IMR-90 (cell line): Measurements from ENCODE around the gene HADHA. TPM values are rescaled to one million over a fixed set of nuclear protein-coding genes. Genes with fewer than 3 reads are reported as not detected.

Experiments used
- ATAC-seq: fragments of 200-7000 bp; cut with Tn5 transposase; 2 replicates; pipeline ENCODE4 v1.9.1; 2020; ENCODE audit warnings: low read depth, mild to moderate bottlenecking, moderate library complexity
- BruUV-seq: library from RNA; stranded (reverse); fragments of 400-500 nt; replicated peaks from 2 replicates; lab custom pipeline; 2021; lab: Mats Ljungman, UMichigan
- CTCF ChIA-PET: fragments of 300-600 bp; formaldehyde crosslinking; extraction: SDS; loops from one replicate; lab custom pipeline; 2021; ENCODE audit warnings: antibody characterized with exemption; lab: Yijun Ruan, JAX
- POLR2A ChIA-PET: fragments of 300-600 bp; sonication (Branson Sonifier 250); formaldehyde crosslinking; loops from one replicate; lab custom pipeline; 2022; ENCODE audit warnings: antibody characterized with exemption; ENCODE audit not compliant: unreplicated experiment; lab: Charles Lee
- DNase-seq: peaks from one replicate; pipeline ENCODE4 v3.0.0; 2013
- H2AFZ ChIP-seq: replicated peaks from 2 replicates; pipeline ENCODE3; 2013; ENCODE audit warnings: low read length, mild to moderate bottlenecking; ENCODE audit not compliant: poor library complexity
- H2AK5ac ChIP-seq: 2 replicates; pipeline ENCODE4 v1.6.1; 2013; ENCODE audit warnings: low read depth, low read length, inconsistent platforms
- H2AK9ac ChIP-seq: replicated peaks from 2 replicates; pipeline ENCODE3; 2013; ENCODE audit warnings: mild to moderate bottlenecking, low read depth, low read length, moderate library complexity; ENCODE audit not compliant: poor library complexity
- H2BK120ac ChIP-seq: 2 replicates; pipeline ENCODE4 v1.6.1; 2013; ENCODE audit warnings: low read depth, low read length, inconsistent platforms
- H2BK15ac ChIP-seq: 3 replicates; pipeline ENCODE4 v1.6.1; 2013; ENCODE audit warnings: low read depth, low read length, inconsistent platforms
- H2BK20ac ChIP-seq: 2 replicates; pipeline ENCODE4 v1.6.1; 2013; ENCODE audit warnings: low read depth, mild to moderate bottlenecking, inconsistent platforms, low read length, moderate library complexity
- H2BK5ac ChIP-seq: 2 replicates; pipeline ENCODE4 v1.6.1; 2013; ENCODE audit warnings: mild to moderate bottlenecking, low read depth, low read length, inconsistent platforms; ENCODE audit not compliant: poor library complexity, severe bottlenecking
- H3K14ac ChIP-seq: replicated peaks from 2 replicates; pipeline ENCODE4 v1.6.1; 2013; ENCODE audit warnings: low read depth, low read length, inconsistent platforms
- H3K18ac ChIP-seq: 2 replicates; pipeline ENCODE4 v1.6.1; 2013; ENCODE audit warnings: low read depth, low read length, control low read depth
- H3K23ac ChIP-seq: 2 replicates; pipeline ENCODE4 v1.6.1; 2013; ENCODE audit warnings: low read depth, low read length, inconsistent platforms
- H3K27ac ChIP-seq: 2 replicates; pipeline ENCODE4 v1.5.1; 2013; ENCODE audit warnings: mild to moderate bottlenecking, control low read depth, low read length; ENCODE audit not compliant: insufficient read depth
- H3K27me3 ChIP-seq: 2 replicates; pipeline ENCODE4 v1.6.1; 2013; ENCODE audit warnings: low read length; ENCODE audit not compliant: control insufficient read depth, insufficient read depth
- H3K36me3 ChIP-seq: 2 replicates; pipeline ENCODE4 v1.6.1; 2013; ENCODE audit warnings: low read length, mixed read lengths; ENCODE audit not compliant: control insufficient read depth, insufficient read depth
- H3K4ac ChIP-seq: 2 replicates; pipeline ENCODE4 v1.6.1; 2013; ENCODE audit warnings: low read depth, low read length, inconsistent platforms
- H3K4me1 ChIP-seq: 2 replicates; pipeline ENCODE4 v1.6.1; 2013; ENCODE audit warnings: low read length, mixed read lengths; ENCODE audit not compliant: control insufficient read depth, insufficient read depth
- H3K4me2 ChIP-seq: 2 replicates; pipeline ENCODE4 v1.6.1; 2013; ENCODE audit warnings: low read depth, mild to moderate bottlenecking, control low read depth, low read length, moderate library complexity
- H3K4me3 ChIP-seq: 2 replicates; pipeline ENCODE4 v1.5.1; 2013; ENCODE audit warnings: low read depth, mild to moderate bottlenecking, control low read depth, low read length, moderate library complexity; ENCODE audit not compliant: insufficient read depth
- H3K56ac ChIP-seq: 2 replicates; pipeline ENCODE4 v1.6.1; 2013; ENCODE audit warnings: low read length, inconsistent platforms; ENCODE audit not compliant: insufficient read depth; ENCODE audit errors: extremely low read depth
- H3K79me1 ChIP-seq, 2 experiments: 2 replicates each; pipeline ENCODE4 v1.6.1; 2013; ENCODE audit warnings: low read length in 2 of 2, inconsistent platforms in 1 of 2, low read depth in 1 of 2
- H3K9ac ChIP-seq: 2 replicates; pipeline ENCODE4 v1.6.1; 2013; ENCODE audit warnings: low read depth, low read length, control low read depth
- H3K9me1 ChIP-seq: 2 replicates; pipeline ENCODE4 v1.6.1; 2013; ENCODE audit warnings: low read length, inconsistent platforms; ENCODE audit not compliant: insufficient read depth
- H3K9me3 ChIP-seq: 2 replicates; pipeline ENCODE4 v1.6.1; 2013; ENCODE audit warnings: low read length; ENCODE audit not compliant: control insufficient read depth, insufficient read depth
- H4K20me1 ChIP-seq: 2 replicates; pipeline ENCODE4 v1.6.1; 2013; ENCODE audit warnings: low read length, inconsistent platforms; ENCODE audit not compliant: insufficient read depth
- H4K5ac ChIP-seq: 2 replicates; pipeline ENCODE4 v1.6.1; 2013; ENCODE audit warnings: mild to moderate bottlenecking, low read depth, low read length, control low read depth
- H4K8ac ChIP-seq, 2 experiments: 2 replicates each; pipeline ENCODE4 v1.6.1; 2013; ENCODE audit warnings: low read depth in 2 of 2, low read length in 2 of 2, control low read depth in 1 of 2, inconsistent platforms in 1 of 2
- H4K91ac ChIP-seq: 2 replicates; pipeline ENCODE4 v1.6.1; 2013; ENCODE audit warnings: low read depth, low read length, inconsistent platforms; ENCODE audit not compliant: insufficient read depth
- BHLHE40 ChIP-seq: fragments of 150-350 bp; IDR thresholded peaks from 2 replicates; pipeline ENCODE4 v1.6.1; 2016; ENCODE audit warnings: mild to moderate bottlenecking, low read depth, low read length
- CEBPB ChIP-seq: IDR thresholded peaks from 2 replicates; pipeline ENCODE4 v1.6.1; 2012; ENCODE audit warnings: low read depth, low read length, improper control_type of control experiment
- CHD1 ChIP-seq: IDR thresholded peaks from 2 replicates; pipeline ENCODE4 v1.6.1; 2012; ENCODE audit warnings: low read depth, low read length, improper control_type of control experiment
- FOS ChIP-seq: fragments of 150-350 bp; IDR thresholded peaks from 2 replicates; pipeline ENCODE4 v1.6.1; 2016; ENCODE audit warnings: low read depth, low read length
- MAFK ChIP-seq: IDR thresholded peaks from 2 replicates; pipeline ENCODE4 v1.6.1; 2012; ENCODE audit warnings: low read depth, low read length, improper control_type of control experiment
- MAZ ChIP-seq: IDR thresholded peaks from 2 replicates; pipeline ENCODE4 v1.6.1; 2012; ENCODE audit warnings: low read depth, mild to moderate bottlenecking, low read length, improper control_type of control experiment, moderate library complexity, borderline replicate concordance
- MXI1 ChIP-seq: IDR thresholded peaks from 2 replicates; pipeline ENCODE4 v1.6.1; 2012; ENCODE audit warnings: low read depth, mild to moderate bottlenecking, low read length, moderate library complexity, borderline replicate concordance
- NFE2L2 ChIP-seq: fragments of 150-350 bp; IDR thresholded peaks from 2 replicates; pipeline ENCODE4 v1.6.1; 2016; ENCODE audit warnings: low read depth, mild to moderate bottlenecking, low read length
- POLR2A ChIP-seq: IDR thresholded peaks from 2 replicates; pipeline ENCODE4 v1.6.1; 2012; ENCODE audit warnings: mild to moderate bottlenecking, low read depth, low read length
- RAD21 ChIP-seq: IDR thresholded peaks from 2 replicates; pipeline ENCODE4 v1.6.1; 2012; ENCODE audit warnings: low read length, improper control_type of control experiment
- RCOR1 ChIP-seq: IDR thresholded peaks from 2 replicates; pipeline ENCODE4 v1.6.1; 2012; ENCODE audit warnings: mild to moderate bottlenecking, low read length, improper control_type of control experiment; ENCODE audit not compliant: insufficient replicate concordance
- RFX5 ChIP-seq: IDR thresholded peaks from 2 replicates; pipeline ENCODE4 v1.8.0; 2012; ENCODE audit warnings: low read depth, mild to moderate bottlenecking, low read length, moderate library complexity
- SMC3 ChIP-seq: fragments of 150-350 bp; IDR thresholded peaks from 2 replicates; pipeline ENCODE4 v1.6.1; 2016; ENCODE audit warnings: low read depth, mild to moderate bottlenecking, antibody characterized with exemption, low read length, moderate library complexity
- WGBS, 2 experiments: methylation state at CpG; one replicate each; pipeline versions ENCODE4 v1.1.5 to v1.1.7; 2013; ENCODE audit warnings: missing lambda C conversion rate in 2 of 2; ENCODE audit not compliant: insufficient read length in 1 of 2; ENCODE audit errors: extremely low coverage in 2 of 2; 5-methylcytosine and 5-hydroxymethylcytosine counted together
- dilution Hi-C: fragments of 300-500 bp; cut with HindIII; formaldehyde crosslinking; loops from one replicate; pipeline ENCODE4 v1.14.3; 2018; ENCODE audit warnings: low sequenced_read_pairs; ENCODE audit not compliant: unreplicated experiment
- in situ Hi-C: fragments of 300-500 bp; cut with MboI; formaldehyde crosslinking; loops from 3 replicates; pipeline ENCODE4 v1.14.3; 2019; ENCODE audit warnings: low sequenced_read_pairs, inconsistent platforms, mixed read lengths
- intact Hi-C: fragments of 100-400 bp; cut with micrococcal nuclease; formaldehyde crosslinking; loops from 2 replicates; pipeline ENCODE4 v1.10.0; 2022
- polyA plus RNA-seq, 3 experiments: library from polyadenylated mRNA; depleted of rRNA; stranded (reverse); fragments of >200 nt; gene quantifications; 2 replicates each; pipeline ENCODE4 v1.2.3, GENCODE V29; 2012; ENCODE audit warnings: low replicate concordance in 1 of 3
- total RNA-seq: library from RNA; depleted of rRNA; stranded (reverse); fragments of >200 nt; gene quantifications from 2 replicates; pipeline ENCODE4 v1.2.3, GENCODE V29; 2012
- TF ChIP-seq, protein P1 (sequence below): fragments of 150-350 bp; IDR thresholded peaks from 2 replicates; pipeline ENCODE4 v1.6.1; 2017; ENCODE audit warnings: mild to moderate bottlenecking, antibody characterized with exemption, low read length, low read depth
- TF ChIP-seq, protein P2 (sequence below): conservative IDR thresholded peaks from 2 replicates; pipeline ENCODE4 v1.5.1; 2012; ENCODE audit warnings: mild to moderate bottlenecking, low read depth, low read length, improper control_type of control experiment
- TF ChIP-seq, protein P3 (sequence below): fragments of 150-350 bp; IDR thresholded peaks from 2 replicates; pipeline ENCODE4 v1.6.1; 2016; ENCODE audit warnings: low read depth, mild to moderate bottlenecking, low read length, moderate library complexity, borderline replicate concordance

HADHA gene
- total and polyA plus RNA-seq, 2 of the 4 experiments (the other 2 are of a cell fraction), result 52.7 to 111 TPM

DNA sequence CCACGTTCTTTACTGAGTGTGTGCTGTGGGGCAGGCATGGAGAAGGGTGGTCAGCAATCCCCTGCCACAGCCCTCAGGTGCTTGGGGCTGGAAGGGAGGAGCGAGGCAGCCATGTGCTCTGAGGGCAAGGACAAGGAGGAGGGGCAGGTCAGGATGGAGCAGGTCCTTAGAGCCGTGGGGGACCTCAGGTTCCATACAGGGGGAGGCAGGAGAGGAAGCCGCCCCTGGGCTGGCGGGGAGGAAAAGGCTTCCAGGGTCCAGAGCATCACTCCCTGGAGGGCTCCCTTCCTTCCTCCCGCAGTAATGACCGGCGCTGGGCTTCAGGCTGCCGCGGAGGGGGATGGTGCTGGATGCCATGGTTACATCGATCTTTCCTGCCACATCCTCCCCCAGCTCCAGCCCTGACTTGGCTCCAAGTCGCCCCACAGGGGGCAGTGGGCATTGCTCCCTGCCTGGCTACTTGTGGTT is 65.0 kb downstream of the HADHA start:
- Histone ChIP-seq H4K5ac (no peak overlapping the region), H3K14ac (no peak overlapping the region), H3K36me3 (no peaks in the 10 kb centered on the region), H3K9me1 (no peaks in the 10 kb centered on the region), H3K4ac (no peak overlapping the region; the same call in 1 of the 2 replicates), H2AK9ac (peak overlapping the region; percentile 5), H3K4me3 (no peak overlapping the region), H2AK5ac (no peak overlapping the region), H3K27ac (no peak overlapping the region), H2AFZ (peak overlapping the region; percentile 90), H3K4me2 (no peak overlapping the region), H3K23ac (peak overlapping the region; percentile 45; the same call in 1 of the 2 replicates), H3K79me1 (no peaks in the 10 kb centered on the region), H2BK5ac (no peak overlapping the region), H3K9me3 (no peaks in the 10 kb centered on the region), H4K91ac (no peak overlapping the region), H2BK120ac (no peak overlapping the region), H3K18ac (no peak overlapping the region), H3K9ac (no peak overlapping the region), H3K27me3 (peaks cover 20% of the 10 kb centered on the region), H3K4me1 (no peaks in the 10 kb centered on the region), H2BK20ac (no peak overlapping the region), H2BK15ac (no peak overlapping the region), H3K56ac (no peak overlapping the region), H4K8ac (no peak overlapping the region; a peak in 2 of 4 replicates), H4K20me1 (no peaks in the 10 kb centered on the region)
- BruUV-seq, result no TSS peak
- ATAC-seq (no peak), DNase-seq (no peak)
- CTCF ChIA-PET, result no interaction called here
- in situ Hi-C loops (no loop called here), intact Hi-C loops (no loop called here), dilution Hi-C loops (no loop called here)
- no CpG with 5 or more reads among the region's 12 CpGs for WGBS, 2 experiments
- TF ChIP-seq POLR2A (no peak), NFE2L2 (no peak), RCOR1 (no peak), CEBPB (no peak), MAZ (no peak), SMC3 (no peak), FOS (no peak), MXI1 (no peak), CHD1 (no peak), BHLHE40 (no peak), MAFK (no peak), RFX5 (no peak), RAD21 (no peak)
- TF ChIP-seq, protein P1, sequence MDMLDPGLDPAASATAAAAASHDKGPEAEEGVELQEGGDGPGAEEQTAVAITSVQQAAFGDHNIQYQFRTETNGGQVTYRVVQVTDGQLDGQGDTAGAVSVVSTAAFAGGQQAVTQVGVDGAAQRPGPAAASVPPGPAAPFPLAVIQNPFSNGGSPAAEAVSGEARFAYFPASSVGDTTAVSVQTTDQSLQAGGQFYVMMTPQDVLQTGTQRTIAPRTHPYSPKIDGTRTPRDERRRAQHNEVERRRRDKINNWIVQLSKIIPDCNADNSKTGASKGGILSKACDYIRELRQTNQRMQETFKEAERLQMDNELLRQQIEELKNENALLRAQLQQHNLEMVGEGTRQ, result no peak
- TF ChIP-seq, protein P2, sequence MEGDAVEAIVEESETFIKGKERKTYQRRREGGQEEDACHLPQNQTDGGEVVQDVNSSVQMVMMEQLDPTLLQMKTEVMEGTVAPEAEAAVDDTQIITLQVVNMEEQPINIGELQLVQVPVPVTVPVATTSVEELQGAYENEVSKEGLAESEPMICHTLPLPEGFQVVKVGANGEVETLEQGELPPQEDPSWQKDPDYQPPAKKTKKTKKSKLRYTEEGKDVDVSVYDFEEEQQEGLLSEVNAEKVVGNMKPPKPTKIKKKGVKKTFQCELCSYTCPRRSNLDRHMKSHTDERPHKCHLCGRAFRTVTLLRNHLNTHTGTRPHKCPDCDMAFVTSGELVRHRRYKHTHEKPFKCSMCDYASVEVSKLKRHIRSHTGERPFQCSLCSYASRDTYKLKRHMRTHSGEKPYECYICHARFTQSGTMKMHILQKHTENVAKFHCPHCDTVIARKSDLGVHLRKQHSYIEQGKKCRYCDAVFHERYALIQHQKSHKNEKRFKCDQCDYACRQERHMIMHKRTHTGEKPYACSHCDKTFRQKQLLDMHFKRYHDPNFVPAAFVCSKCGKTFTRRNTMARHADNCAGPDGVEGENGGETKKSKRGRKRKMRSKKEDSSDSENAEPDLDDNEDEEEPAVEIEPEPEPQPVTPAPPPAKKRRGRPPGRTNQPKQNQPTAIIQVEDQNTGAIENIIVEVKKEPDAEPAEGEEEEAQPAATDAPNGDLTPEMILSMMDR, result no peak
- TF ChIP-seq, protein P3, sequence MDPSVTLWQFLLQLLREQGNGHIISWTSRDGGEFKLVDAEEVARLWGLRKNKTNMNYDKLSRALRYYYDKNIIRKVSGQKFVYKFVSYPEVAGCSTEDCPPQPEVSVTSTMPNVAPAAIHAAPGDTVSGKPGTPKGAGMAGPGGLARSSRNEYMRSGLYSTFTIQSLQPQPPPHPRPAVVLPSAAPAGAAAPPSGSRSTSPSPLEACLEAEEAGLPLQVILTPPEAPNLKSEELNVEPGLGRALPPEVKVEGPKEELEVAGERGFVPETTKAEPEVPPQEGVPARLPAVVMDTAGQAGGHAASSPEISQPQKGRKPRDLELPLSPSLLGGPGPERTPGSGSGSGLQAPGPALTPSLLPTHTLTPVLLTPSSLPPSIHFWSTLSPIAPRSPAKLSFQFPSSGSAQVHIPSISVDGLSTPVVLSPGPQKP, result no peak
- POLR2A ChIA-PET, result no interaction called here
